Immature natural killer cell (primary cell): ENCODE measurements around the gene DST. TPM values are rescaled to one million over a fixed set of nuclear protein-coding genes. Genes with fewer than 3 reads are reported as not detected.

Experiments used
- DNase-seq, 3 donors: peaks; one replicate each; pipeline ENCODE4 v3.0.0; 2022; ENCODE audit warnings: mixed read lengths in 1 of 3
- H3K27ac Mint-ChIP-seq, 6 donors: one replicate each; pipeline ENCODE4 v1.8.0; 2020; ENCODE audit warnings: mixed read lengths in 6 of 6, mild to moderate bottlenecking in 5 of 6, inconsistent platforms in 4 of 6, moderate library complexity in 3 of 6
- H3K27me3 Mint-ChIP-seq, 3 donors: one replicate each; pipeline ENCODE4 v1.8.0; 2020 to 2021; ENCODE audit warnings: low read depth in 3 of 3, mild to moderate bottlenecking in 3 of 3, mixed read lengths in 3 of 3, moderate library complexity in 3 of 3, inconsistent platforms in 1 of 3
- H3K36me3 Mint-ChIP-seq, 3 donors: one replicate each; pipeline ENCODE4 v1.8.0; 2020; ENCODE audit warnings: mixed read lengths in 3 of 3, inconsistent platforms in 2 of 3, mild to moderate bottlenecking in 2 of 3
- H3K4me1 Mint-ChIP-seq, 2 donors: one replicate each; pipeline ENCODE4 v1.8.0; 2020; ENCODE audit warnings: inconsistent platforms in 2 of 2, mild to moderate bottlenecking in 2 of 2, mixed read lengths in 2 of 2, moderate library complexity in 1 of 2
- H3K4me3 Mint-ChIP-seq, 5 donors: one replicate each; pipeline ENCODE4 v1.8.0; 2020; ENCODE audit warnings: mild to moderate bottlenecking in 5 of 5, mixed read lengths in 5 of 5, inconsistent platforms in 3 of 5, moderate library complexity in 3 of 5
- H3K9me3 Mint-ChIP-seq, 6 donors: one replicate each; pipeline ENCODE4 v1.8.0; 2020; ENCODE audit warnings: mild to moderate bottlenecking in 6 of 6, mixed read lengths in 6 of 6, inconsistent platforms in 4 of 6, moderate library complexity in 3 of 6
- polyA plus RNA-seq, 3 donors: library from polyadenylated mRNA; unstranded; fragments of 300-500 nt; fragmentation: Illumina TruSeq; gene quantifications; one replicate each; pipeline ENCODE4 v1.2.3, GENCODE V29; 2021

Gene DST
- polyA plus RNA-seq, 3 donors from 2014 or later, result 0.13 to 4.6 (median 0.99) TPM

- no peak for DNase-seq
- H3K4me3 Mint-ChIP-seq, result no peak overlapping the region
- no peaks in the 10 kb centered on the region for H3K27me3 Mint-ChIP-seq
- H3K4me1 Mint-ChIP-seq, result no peaks in the 10 kb centered on the region
- no peaks in the 10 kb centered on the region for H3K36me3 Mint-ChIP-seq
- peaks cover 0 to 7% (median 0%) of the 10 kb centered on the region in 6 donors for H3K9me3 Mint-ChIP-seq
- no peak overlapping the region for H3K27ac Mint-ChIP-seq
These were observed 85.7 kb downstream of the DST start for GRCh38 chr6:56556751-56557540.

- DNase-seq, result no peak
- Mint-ChIP-seq H3K4me1 (peaks cover 0 to under 1% of the 10 kb centered on the region in 2 donors), H3K27ac (no peak overlapping the region), H3K36me3 (no peaks in the 10 kb centered on the region), H3K9me3 (peaks cover 0 to 5% (median 0%) of the 10 kb centered on the region in 6 donors), H3K27me3 (no peaks in the 10 kb centered on the region), H3K4me3 (no peak overlapping the region)
These were observed 87.2 kb downstream of the DST start for GRCh38 chr6:56555438-56555872.

- Mint-ChIP-seq H3K4me3 (no peak overlapping the region), H3K36me3 (no peaks in the 10 kb centered on the region), H3K27me3 (no peaks in the 10 kb centered on the region), H3K27ac (no peak overlapping the region), H3K4me1 (peaks cover 0 to 2% of the 10 kb centered on the region in 2 donors), H3K9me3 (peaks cover 0 to 3% (median 0%) of the 10 kb centered on the region in 6 donors)
- no peak for DNase-seq
These were observed 90.2 kb downstream of the DST start for GRCh38 chr6:56552187-56553130.

DNA sequence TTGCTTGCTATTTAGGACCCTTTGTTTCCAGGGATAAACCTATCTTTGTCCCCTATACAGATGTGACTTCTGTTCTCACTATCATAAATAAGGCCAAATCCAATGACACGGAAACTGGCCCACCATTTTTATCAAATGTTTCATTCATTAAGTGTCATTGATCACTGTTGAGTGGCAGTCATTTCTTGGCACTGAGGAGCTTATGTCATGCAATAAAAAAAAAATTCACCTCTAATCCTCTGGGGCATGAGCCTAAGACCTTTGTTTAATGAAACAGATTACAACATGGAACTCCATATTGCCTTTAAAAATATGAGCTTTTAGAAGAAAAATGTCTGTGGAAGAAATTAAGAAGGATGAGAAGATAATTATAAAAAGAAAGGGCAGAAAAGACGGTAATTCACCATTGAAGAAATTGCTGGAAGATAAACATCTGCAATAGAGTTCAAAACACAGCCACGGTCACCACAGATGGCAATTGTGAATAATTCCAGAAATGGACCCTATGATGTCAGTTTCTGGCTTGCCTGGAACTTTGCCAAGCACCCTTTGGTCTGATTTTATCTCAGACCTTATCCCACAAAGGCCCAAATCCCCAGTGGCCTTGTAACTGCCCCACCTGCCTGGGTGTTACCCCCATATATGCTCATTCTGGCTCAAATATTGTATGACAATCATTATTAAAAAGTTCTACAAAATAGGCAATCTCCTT, 91.1 kb downstream of the DST start:
- Mint-ChIP-seq H3K27ac (no peak overlapping the region), H3K27me3 (no peaks in the 10 kb centered on the region)

GRCh38 chr6:56550301-56550700, 92.4 kb downstream of the DST start:
- no peaks in the 10 kb centered on the region for H3K36me3 Mint-ChIP-seq
- H3K4me1 Mint-ChIP-seq, result peaks cover 0 to 2% of the 10 kb centered on the region in 2 donors
- no peak for DNase-seq
- no peaks in the 10 kb centered on the region for H3K27me3 Mint-ChIP-seq
- H3K9me3 Mint-ChIP-seq, result no peaks in the 10 kb centered on the region
- no peak overlapping the region for H3K4me3 Mint-ChIP-seq
- H3K27ac Mint-ChIP-seq, result no peak overlapping the region

More for the DNA sequence above, 91.1 kb downstream of the DST start:
- Mint-ChIP-seq H3K4me1 (peaks cover 0 to 2% of the 10 kb centered on the region in 2 donors), H3K36me3 (no peaks in the 10 kb centered on the region), H3K4me3 (no peak overlapping the region), H3K9me3 (no peaks in the 10 kb centered on the region)
- DNase-seq, result no peak

- no peak for DNase-seq
- peaks cover 0 to 2% (median 0%) of the 10 kb centered on the region in 3 donors for H3K27me3 Mint-ChIP-seq
- peaks cover 0 to 2% of the 10 kb centered on the region in 2 donors for H3K4me1 Mint-ChIP-seq
- no peaks in the 10 kb centered on the region for H3K9me3 Mint-ChIP-seq
- H3K27ac Mint-ChIP-seq, result no peak overlapping the region
- H3K36me3 Mint-ChIP-seq, result no peaks in the 10 kb centered on the region
- no peak overlapping the region for H3K4me3 Mint-ChIP-seq
These were observed 93.7 kb downstream of the DST start for GRCh38 chr6:56549014-56549413.

GRCh38 chr6:56547687-56548086, 95.0 kb downstream of the DST start:
- Mint-ChIP-seq H3K9me3 (no peaks in the 10 kb centered on the region), H3K4me1 (peaks cover 0 to 2% of the 10 kb centered on the region in 2 donors), H3K27ac (no peak overlapping the region), H3K27me3 (peaks cover 0 to 2% (median 1%) of the 10 kb centered on the region in 3 donors), H3K4me3 (no peak overlapping the region), H3K36me3 (no peaks in the 10 kb centered on the region)
- DNase-seq, result no peak

DNA sequence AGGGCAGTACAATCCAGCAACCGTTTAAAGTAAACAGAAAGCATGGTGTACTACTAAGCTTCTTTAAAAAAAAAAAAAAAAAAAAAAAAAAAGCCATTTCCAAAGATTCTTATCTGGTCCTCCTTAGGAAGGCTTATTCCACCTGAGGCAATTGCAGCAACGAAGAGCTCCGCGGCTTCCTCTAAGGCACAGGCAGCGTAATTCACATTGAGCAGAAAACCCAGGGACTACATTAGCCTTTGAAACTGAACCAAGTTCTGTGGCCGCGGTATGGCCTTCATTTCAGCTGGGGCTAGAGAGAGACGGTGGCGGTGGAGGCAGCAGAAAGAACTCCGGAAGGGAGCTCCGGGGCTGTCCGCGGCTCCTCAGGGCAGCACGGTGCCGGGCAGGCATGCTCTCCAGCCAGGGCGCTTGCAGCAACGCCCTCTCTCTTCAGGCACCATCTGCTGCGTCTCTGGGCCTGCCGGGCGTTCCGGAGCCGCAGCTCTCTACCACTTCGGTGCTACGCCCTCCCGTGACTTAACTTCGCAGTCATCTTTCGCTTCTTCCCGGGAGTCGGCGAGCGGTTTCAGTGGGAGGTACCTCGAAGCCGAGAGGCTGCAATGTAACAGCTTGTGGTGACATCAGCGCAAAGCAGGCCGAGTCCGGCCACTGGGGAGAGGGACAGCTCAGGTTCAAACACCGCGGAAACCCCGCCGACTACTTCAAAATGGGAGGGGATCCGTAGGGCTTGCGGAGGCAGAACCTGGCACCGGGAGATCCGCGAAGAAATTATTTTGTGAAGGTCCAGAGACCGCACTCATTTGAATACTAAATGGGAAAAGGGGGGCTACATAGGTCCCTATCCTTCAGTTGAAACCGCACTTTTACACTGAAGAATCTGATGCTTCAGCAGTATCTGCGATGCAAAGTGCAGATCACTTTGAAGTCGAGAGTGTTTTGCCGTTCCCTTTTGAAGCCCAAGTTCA, 100.0 kb downstream of the DST start:
- Mint-ChIP-seq H3K27me3 (peaks cover 0 to 2% (median 1%) of the 10 kb centered on the region in 3 donors), H3K4me1 (peaks cover 0 to 2% of the 10 kb centered on the region in 2 donors), H3K27ac (no peak overlapping the region), H3K36me3 (no peaks in the 10 kb centered on the region), H3K9me3 (no peaks in the 10 kb centered on the region), H3K4me3 (no peak overlapping the region)
- DNase-seq, result peak; percentile 61 to 65 (median 63)

DNA sequence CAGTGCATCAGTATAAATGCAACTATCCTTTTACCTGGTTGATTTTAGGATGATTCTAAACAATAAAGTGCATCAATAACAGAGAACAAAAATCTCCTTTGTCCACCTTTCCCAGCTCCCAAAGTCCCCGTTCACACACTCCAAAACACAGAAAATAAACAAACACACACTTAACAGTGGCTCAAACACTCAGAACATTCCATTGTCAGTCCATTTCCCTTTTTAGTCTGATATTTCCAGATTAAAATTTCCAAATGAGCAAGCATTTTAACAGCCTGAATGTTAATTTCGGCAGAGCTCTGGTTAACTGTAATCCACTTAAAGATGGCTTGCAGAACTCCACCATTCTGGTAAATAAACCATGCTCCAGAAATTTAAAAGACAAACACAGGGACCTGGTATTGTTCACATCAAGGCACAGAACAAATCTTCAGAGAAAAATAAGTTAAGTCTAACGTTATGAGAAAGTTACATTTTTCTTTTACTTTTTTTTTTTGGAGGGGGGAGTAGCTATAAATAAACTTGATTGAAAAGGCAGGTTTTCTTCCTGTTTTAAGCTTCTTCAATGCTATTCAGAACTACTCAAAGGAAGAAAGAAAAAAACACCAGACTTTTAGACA, 100.8 kb downstream of the DST start:
- Mint-ChIP-seq H3K9me3 (no peaks in the 10 kb centered on the region), H3K4me3 (no peak overlapping the region), H3K36me3 (no peaks in the 10 kb centered on the region), H3K27me3 (peaks cover 0 to 2% (median 1%) of the 10 kb centered on the region in 3 donors), H3K27ac (no peak overlapping the region), H3K4me1 (peaks cover 0 to 2% of the 10 kb centered on the region in 2 donors)
- DNase-seq, result no peak

DNA sequence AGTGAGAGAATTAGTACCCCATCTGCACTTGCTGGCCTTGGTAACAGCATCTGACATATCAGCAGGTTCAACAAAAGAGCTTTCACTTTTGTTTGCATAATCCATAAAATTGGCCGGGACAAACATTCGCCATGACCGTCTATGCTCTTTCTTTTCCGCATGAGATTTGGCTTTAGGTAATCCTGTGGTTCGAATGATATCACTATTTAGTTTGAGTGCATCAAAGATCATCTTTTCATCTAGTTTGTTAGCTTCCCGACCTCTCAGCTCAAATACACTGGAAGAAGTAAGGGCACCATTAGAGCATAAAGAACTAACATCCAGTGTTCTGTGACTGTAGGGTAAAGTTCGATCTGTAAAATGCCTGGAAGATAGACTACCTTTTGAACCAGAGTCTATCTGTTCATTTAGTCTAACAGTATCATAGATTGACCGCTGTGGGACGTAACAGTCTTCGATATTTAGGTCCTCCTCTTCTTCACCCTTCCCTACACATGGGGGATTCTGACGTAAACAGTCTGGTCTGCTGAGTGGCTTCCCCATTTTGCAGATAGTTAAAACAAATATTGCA, 101.6 kb downstream of the DST start:
- Mint-ChIP-seq H3K27me3 (peaks cover 0 to 2% (median 1%) of the 10 kb centered on the region in 3 donors), H3K9me3 (no peaks in the 10 kb centered on the region), H3K4me3 (no peak overlapping the region), H3K36me3 (no peaks in the 10 kb centered on the region), H3K4me1 (peaks cover 0 to 2% of the 10 kb centered on the region in 2 donors), H3K27ac (no peak overlapping the region)
- DNase-seq, result no peak

GRCh38 chr6:56540232-56541029, 102.3 kb downstream of the DST start:
- no peak overlapping the region for H3K27ac Mint-ChIP-seq
- no peaks in the 10 kb centered on the region for H3K9me3 Mint-ChIP-seq
- DNase-seq, result no peak
- peaks cover 0 to 2% of the 10 kb centered on the region in 2 donors for H3K4me1 Mint-ChIP-seq
- H3K27me3 Mint-ChIP-seq, result peaks cover 0 to 2% (median 1%) of the 10 kb centered on the region in 3 donors
- no peaks in the 10 kb centered on the region for H3K36me3 Mint-ChIP-seq
- H3K4me3 Mint-ChIP-seq, result no peak overlapping the region
